Subcutaneous adipose tissue (tissue), 4 donors: ENCODE data around the gene ADAMTS12. TPM values are rescaled to one million over a fixed set of nuclear protein-coding genes. Genes with fewer than 3 reads are reported as not detected.

Experiments
- total RNA-seq, 4 donors: library from RNA; depleted of rRNA; stranded (reverse); fragments of >200 nt; gene quantifications; one replicate each; pipeline ENCODE4 v1.1.0, GENCODE V29; 2016
- TF ChIP-seq, protein P1 (sequence below): fragments of 450-650 bp; IDR thresholded peaks from one replicate; pipeline ENCODE4 v1.5.1; 2016; ENCODE audit warnings: low read depth, mild to moderate bottlenecking, control low read depth, antibody characterized with exemption, moderate library complexity

ADAMTS12 gene
- total RNA-seq, 4 donors from 2014 or later: 13.8 to 49.4 (median 20.2) TPM

DNA sequence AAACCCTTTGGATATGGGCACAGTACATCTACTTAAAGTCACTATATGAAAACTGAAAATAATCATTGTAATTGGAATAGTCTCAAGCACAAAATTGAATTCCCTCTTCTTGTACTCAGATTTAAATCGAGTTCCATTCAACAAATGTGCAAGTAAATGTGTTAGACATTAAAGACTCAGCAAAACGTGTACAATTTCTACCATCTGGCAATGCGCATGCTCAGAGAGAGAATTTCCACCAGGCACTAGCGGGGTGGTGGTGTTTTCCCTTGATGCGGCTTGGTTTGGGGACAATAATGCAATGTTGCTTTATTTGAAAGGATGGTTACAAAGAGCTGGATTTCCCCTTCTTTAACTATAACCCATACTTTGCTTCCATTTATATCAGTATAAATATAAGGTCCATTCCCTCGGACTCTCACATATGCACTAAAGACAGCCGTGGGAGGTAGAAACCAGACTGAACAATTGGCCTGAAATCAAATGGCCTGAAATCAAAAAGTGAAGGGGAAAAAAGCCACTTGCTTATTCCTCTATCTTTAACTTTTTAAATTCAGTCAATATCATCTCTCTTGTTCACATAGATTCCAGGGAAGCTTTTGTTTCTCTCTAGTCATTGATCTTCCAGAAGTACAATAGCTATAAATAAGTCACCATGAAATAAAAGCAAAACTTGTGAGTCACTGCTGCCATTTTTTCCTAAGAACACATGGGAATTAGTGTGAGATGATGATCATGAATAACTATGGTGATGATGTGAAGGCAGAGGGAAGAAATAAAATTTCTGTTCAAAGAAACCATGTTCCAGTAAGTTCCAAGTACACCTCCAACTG is 59.2 kb downstream of the ADAMTS12 start:
- TF ChIP-seq, protein P1, sequence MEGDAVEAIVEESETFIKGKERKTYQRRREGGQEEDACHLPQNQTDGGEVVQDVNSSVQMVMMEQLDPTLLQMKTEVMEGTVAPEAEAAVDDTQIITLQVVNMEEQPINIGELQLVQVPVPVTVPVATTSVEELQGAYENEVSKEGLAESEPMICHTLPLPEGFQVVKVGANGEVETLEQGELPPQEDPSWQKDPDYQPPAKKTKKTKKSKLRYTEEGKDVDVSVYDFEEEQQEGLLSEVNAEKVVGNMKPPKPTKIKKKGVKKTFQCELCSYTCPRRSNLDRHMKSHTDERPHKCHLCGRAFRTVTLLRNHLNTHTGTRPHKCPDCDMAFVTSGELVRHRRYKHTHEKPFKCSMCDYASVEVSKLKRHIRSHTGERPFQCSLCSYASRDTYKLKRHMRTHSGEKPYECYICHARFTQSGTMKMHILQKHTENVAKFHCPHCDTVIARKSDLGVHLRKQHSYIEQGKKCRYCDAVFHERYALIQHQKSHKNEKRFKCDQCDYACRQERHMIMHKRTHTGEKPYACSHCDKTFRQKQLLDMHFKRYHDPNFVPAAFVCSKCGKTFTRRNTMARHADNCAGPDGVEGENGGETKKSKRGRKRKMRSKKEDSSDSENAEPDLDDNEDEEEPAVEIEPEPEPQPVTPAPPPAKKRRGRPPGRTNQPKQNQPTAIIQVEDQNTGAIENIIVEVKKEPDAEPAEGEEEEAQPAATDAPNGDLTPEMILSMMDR: no peak

DNA sequence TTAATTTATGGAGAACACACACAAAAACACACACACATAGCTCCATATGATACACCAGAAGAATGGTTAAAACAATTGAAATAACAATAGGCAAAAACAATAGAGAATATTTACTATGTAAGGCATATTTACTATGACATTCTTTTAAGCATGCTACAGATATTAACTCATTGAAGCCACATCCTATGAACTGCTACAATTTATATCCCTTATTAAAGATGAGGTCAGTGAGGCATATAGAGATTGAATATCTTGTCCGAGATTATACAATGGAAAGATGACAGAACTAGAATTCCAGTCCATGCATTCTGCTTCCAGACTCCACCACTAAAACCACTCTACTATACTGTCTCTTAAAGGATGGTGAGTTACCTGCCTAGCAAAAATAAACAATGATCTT is 60.7 kb downstream of the ADAMTS12 start:
- TF ChIP-seq, protein P1: no peak

DNA sequence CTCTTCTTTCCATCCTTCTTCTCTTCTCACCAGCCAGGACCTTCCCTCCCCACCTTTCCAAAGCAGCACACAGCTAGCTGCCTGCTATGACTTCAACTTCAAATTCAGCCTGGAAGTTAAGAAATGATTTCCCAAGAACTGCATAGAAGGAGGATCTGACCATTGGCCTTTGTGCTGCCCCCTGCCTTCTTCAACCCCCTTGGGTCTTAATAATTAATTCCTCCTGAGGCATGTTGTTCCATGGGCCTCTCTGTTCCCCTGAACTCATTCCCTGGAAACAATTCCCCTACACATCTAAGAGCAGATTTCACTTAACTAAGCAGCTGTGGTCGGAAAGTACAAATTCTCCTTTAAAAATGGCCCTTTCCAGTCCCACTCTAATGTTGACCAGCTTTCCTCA is 62.4 kb downstream of the ADAMTS12 start:
- TF ChIP-seq, protein P1: no peak

DNA sequence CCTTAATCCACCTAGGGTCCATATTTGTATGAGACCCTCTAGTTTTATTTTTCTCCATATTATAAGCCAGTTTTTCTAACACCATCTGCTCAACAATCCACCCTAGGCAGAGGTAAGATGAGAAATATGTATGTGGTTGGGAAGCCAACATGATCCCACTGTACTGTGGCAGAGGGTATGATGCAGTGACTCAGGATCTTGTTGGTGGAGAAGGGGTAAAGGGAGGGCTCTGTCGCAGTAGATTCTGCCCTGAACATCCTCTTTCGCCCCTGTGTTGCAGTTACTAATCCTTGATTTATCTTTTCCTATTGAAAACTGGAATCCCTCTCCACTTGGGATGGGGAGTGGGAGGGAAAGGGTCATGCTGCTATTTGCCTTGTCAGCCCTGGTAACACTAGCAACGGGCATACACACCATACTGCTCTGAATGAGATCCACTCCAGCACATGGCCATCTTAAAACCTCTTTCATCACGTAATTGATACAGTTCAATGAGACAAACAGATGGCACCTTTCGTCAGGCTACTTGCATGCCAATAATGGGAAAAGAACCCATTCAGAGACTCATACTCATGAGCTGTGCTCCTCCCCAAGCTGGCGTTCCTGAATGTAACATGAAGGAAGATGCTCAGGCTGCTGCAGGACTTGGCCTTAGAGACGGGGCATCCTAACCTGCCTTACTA is 63.0 kb downstream of the ADAMTS12 start:
- TF ChIP-seq, protein P1: no peak

DNA sequence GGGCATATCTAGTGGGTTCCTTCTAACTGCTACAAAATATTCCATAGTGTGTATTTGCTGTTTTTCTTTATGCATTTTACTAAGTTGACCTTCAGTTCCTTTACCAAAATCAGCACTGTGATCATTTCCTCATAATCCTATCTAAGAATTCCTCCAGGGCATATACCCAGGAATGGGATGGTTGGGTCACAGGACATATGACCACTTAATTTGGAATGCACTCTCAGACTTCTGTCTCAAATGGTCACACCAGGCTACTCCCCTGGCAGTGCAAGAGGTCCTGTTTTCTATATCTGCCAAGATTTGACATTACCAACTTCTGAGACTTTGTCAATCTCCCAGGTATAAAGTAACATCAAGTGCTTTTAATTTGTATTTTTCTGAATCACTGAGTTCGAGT is 63.9 kb downstream of the ADAMTS12 start:
- TF ChIP-seq, protein P1: no peak

DNA sequence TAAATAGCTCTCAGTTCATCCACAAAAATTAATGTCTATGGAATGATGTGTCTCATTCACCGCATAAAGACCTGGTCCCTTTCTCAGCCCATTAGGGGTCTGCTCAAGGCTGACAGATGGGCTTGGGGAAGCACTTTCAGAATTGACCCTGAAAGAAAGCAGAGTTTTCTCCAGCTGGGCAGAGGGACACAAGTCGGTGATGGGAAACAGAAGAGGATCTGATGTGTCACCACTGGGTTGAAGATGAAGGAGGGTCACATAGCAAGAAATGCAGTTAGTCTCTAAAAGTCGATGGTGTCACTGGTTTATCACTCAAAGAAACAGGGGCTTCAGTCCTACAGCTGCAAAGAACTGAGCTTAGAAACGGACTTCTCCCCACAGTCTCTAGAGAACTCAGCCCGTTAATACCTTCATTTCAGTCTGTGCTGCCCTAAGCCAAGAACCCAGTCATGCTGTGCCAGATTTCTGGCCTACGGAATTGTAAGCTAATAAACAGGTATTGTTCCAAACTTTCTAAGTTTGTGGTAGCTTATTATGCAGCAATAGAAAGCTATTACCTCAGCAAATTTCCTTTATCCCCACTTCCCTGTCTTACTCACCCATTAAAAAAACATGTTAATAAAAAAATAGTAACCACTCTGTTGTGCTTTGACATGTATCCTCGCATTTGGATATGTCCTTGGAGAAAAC is 64.6 kb downstream of the ADAMTS12 start:
- TF ChIP-seq, protein P1: no peak

DNA sequence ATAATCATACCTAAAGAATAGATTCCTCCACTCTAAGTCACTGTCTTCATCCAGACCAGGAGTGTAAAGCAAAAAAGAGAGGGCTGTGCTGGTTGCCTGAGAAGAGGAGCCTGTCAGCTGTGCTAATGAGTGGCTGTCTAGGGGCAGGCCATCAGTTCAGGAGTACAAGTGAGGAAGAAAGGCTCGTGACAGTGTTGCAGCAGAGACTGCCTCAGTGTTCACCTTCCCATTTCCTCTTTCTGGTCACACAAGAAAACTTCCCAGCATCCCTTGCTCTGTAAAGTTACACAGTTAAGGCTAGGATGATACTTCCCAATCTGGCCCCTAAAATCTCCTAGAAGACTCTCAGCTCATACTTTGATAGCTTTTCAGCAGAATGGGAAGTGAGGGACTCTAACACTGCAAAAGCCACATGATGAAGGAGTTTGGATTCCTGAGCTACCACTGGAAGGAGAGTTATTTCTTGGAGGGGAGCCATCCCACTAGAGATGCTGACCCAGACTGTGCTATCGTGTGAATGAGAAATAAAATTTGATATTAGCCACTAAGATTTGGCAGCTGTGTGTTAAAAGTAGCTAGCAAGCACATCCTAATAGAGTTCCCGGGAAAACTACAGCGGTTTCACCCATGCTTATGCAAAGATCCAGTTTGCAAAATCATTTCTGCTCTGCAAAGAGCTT is 67.1 kb downstream of the ADAMTS12 start:
- TF ChIP-seq, protein P1: no peak
